ENCODE measurements around the gene UQCR11.
A peak's percentile ranks its signal among the peaks of the same experiment; 100 is the strongest.

The UQCR11 gene

DNA sequence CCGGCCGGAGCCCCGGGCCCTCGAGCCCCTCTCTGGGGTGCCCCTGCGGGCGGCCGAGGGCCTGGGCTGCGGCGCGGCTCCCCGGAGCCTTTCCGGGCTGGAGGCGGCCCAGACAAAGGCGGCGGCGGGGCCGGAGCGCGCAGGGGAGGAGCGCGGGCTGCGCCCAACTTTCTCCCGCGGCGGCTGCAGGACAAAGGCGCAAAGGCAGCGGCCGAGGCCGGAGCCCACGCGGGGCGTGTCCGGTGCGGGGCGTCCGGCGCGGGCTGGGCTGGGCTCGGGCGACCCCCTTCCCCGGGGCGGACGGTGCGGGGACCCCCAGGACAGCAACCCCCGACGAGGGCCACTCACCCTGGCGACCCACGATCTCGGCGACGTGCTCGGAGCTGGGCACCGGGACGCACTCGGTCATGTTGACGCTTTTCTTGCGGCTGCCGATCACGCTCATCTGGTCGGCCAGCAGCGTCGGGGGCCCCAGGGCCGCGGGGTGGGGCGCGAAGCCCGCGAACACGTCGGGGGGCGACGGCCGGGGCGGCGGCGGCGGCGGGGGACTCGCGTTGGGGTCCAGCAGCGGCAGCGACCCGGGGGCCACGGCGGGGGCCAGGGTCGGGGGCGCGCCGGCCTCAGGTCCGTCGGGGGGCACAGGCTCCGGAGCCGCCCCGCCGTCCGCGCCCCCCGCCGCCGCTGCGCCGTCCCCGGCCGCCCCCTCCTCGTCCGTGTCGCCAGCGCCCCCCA lies 38.0 kb downstream of the UQCR11 start:
- Mint-ChIP-seq H3K9me3 (no peaks in the 10 kb centered on the region), H3K4me3 (peak overlapping the region; percentile 61), H3K27ac (no peak overlapping the region), H3K27me3 (peaks cover 53% of the 10 kb centered on the region), H3K4me1 (ENCODE audit: low read depth) (peaks cover 15% of the 10 kb centered on the region), H3K36me3 (ENCODE audit: low read depth) (no peaks in the 10 kb centered on the region)
- intact Hi-C loops (cut with micrococcal nuclease), result no loop called here

DNA sequence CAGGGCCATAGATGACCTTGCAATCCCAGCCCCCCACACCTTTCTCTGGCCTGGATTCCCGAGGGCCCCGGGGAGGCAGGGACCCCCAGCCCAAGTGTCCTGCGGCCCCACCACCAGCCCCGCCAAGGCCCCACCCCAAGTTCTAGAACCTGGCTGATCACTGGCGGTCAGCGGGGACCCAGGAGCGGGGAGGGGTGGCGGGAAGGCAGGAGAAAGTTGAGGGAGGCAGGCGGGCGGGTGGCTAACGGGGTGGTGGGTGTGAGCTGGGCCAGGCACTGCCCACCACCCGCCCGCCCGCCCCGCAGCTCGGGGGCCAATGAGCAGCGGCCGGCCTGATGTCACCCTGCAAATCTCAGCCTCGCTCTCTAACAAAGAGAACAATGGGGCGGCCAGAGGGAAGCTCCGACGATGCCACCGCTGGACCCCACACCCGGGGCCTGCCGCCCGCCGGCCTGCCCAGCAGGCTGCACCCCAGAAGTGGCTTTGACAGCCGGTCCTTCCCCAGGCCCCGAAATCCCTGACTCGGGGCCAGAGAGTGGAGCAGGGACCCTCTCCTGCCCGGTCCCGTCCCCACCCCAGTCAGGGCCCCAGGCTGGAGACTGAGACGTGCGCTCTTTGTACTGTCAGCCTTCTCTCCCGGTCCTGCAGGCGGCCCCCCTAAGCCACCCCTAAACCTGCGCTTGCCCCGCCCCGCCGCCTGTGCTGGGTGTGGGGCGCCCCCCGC lies 38.7 kb downstream of the UQCR11 start:
- Mint-ChIP-seq H3K9me3 (no peaks in the 10 kb centered on the region), H3K27ac (no peak overlapping the region), H3K36me3 (ENCODE audit: low read depth) (no peaks in the 10 kb centered on the region), H3K27me3 (peaks cover 49% of the 10 kb centered on the region), H3K4me3 (peak overlapping the region; percentile 26), H3K4me1 (ENCODE audit: low read depth) (peaks cover 15% of the 10 kb centered on the region)
- intact Hi-C loops (cut with micrococcal nuclease), result no loop called here

GRCh38 chr19:1563251-1563650 lies 42.0 kb downstream of the UQCR11 start:
- Mint-ChIP-seq H3K9me3 (no peaks in the 10 kb centered on the region), H3K27me3 (peaks cover 28% of the 10 kb centered on the region), H3K4me1 (ENCODE audit: low read depth) (peaks cover 11% of the 10 kb centered on the region), H3K36me3 (ENCODE audit: low read depth) (no peaks in the 10 kb centered on the region), H3K4me3 (no peak overlapping the region), H3K27ac (no peak overlapping the region)
- intact Hi-C loops (cut with micrococcal nuclease), result no loop called here

DNA sequence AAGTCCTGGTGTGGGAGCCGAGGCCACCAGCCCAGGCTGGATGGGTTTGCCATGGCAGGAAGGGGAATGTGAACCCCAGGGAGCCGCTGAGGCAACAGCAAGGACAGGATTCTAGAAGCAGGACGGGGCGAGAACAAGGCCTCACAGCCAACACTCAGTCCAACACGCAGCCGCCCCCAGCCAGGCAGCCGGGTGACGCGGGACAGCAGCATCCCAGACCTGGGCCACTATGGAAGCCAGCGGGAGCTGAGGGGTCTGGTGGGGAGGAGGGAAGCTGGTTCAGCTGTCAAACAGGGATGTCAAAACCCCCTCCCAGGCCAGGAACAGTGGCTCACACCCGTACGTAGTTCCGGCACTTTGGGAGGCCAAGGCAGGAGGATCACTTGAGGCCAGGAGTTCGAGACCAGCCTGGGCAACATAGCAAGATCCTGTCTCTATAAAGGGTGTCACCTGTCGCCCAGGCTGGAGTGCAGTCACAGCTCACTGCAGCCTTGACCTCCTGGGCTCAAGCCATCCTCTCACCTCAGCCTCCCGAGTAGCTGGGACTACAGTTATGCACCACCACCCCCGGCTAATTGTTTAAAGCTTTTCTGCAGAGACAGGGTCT lies 43.9 kb downstream of the UQCR11 start:
- intact Hi-C loops (cut with micrococcal nuclease), result no loop called here
- H3K27me3 Mint-ChIP-seq, result peaks cover 24% of the 10 kb centered on the region

DNA sequence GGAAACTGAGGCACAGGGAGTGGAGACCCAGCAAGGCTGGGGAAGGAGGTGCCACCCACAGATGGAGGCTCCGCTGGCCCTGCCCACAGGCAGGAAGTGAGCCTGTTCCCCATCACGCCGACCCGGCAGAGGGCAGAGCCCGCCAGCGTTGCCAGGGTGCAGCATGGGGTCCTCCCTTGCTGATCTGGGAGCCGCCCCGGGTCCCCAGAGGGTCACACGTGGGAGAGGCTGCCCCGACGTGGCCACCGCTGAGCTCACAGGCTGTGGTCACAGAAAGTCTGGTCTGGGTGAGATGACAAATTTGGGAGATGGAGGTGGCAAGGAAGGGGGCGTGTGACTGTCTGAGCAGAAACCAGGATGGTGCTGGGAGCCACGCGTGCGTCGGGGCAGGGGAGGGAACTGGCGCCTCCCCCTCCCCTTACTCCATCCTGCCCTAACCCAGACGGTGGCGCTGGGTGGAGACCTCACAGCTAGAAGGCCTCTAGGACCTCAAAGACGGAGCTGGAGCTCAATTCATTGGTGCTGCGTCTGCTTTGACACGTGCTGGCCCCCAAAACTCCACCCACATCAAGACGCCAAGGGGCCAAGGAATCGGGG lies 44.9 kb downstream of the UQCR11 start:
- H3K27me3 Mint-ChIP-seq, result peaks cover 17% of the 10 kb centered on the region
- no peaks in the 10 kb centered on the region for H3K9me3 Mint-ChIP-seq
- peaks cover 16% of the 10 kb centered on the region for H3K36me3 Mint-ChIP-seq (ENCODE audit: low read depth)
- H3K27ac Mint-ChIP-seq, result no peak overlapping the region
- H3K4me3 Mint-ChIP-seq, result no peak overlapping the region
- peaks cover 11% of the 10 kb centered on the region for H3K4me1 Mint-ChIP-seq (ENCODE audit: low read depth)
- intact Hi-C loops (cut with micrococcal nuclease), result no loop called here

More for the DNA sequence above, 43.9 kb downstream of the UQCR11 start:
- Mint-ChIP-seq H3K4me1 (ENCODE audit: low read depth) (peaks cover 11% of the 10 kb centered on the region), H3K9me3 (no peaks in the 10 kb centered on the region), H3K4me3 (no peak overlapping the region), H3K36me3 (ENCODE audit: low read depth) (peaks cover 6% of the 10 kb centered on the region), H3K27ac (no peak overlapping the region)

DNA sequence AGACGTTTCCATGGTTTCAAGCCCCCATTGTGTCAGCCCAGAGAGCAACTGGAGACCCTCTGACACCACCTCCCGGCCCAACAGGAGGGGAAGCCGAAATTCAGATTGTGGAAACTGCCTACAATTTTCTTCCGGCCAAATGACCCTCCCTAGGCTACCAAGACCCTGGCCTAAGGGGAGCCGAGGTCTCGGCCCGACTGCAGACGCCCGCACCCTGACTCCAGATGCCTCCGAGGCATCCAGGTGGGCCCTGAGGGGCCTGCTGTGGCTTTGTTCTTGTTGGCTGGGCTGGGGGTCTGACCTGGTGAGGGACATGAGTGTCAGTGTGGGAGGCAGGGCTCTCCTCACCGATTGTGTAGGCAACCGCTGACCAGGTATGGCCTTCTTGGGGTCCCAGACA lies 46.7 kb downstream of the UQCR11 start:
- Mint-ChIP-seq H3K27me3 (peaks cover 6% of the 10 kb centered on the region), H3K27ac (no peak overlapping the region), H3K4me1 (ENCODE audit: low read depth) (peaks cover 11% of the 10 kb centered on the region), H3K4me3 (no peak overlapping the region), H3K36me3 (ENCODE audit: low read depth) (peaks cover 18% of the 10 kb centered on the region), H3K9me3 (no peaks in the 10 kb centered on the region)
- intact Hi-C loops (cut with micrococcal nuclease), result no loop called here

GRCh38 chr19:1556390-1557070 lies 48.7 kb downstream of the UQCR11 start:
- peaks cover 14% of the 10 kb centered on the region for H3K27me3 Mint-ChIP-seq
- no peak overlapping the region for H3K4me3 Mint-ChIP-seq
- peaks cover 18% of the 10 kb centered on the region for H3K36me3 Mint-ChIP-seq (ENCODE audit: low read depth)
- no peaks in the 10 kb centered on the region for H3K9me3 Mint-ChIP-seq
- no peak overlapping the region for H3K27ac Mint-ChIP-seq
- intact Hi-C loops (cut with micrococcal nuclease), result no loop called here
- peaks cover 11% of the 10 kb centered on the region for H3K4me1 Mint-ChIP-seq (ENCODE audit: low read depth)

DNA sequence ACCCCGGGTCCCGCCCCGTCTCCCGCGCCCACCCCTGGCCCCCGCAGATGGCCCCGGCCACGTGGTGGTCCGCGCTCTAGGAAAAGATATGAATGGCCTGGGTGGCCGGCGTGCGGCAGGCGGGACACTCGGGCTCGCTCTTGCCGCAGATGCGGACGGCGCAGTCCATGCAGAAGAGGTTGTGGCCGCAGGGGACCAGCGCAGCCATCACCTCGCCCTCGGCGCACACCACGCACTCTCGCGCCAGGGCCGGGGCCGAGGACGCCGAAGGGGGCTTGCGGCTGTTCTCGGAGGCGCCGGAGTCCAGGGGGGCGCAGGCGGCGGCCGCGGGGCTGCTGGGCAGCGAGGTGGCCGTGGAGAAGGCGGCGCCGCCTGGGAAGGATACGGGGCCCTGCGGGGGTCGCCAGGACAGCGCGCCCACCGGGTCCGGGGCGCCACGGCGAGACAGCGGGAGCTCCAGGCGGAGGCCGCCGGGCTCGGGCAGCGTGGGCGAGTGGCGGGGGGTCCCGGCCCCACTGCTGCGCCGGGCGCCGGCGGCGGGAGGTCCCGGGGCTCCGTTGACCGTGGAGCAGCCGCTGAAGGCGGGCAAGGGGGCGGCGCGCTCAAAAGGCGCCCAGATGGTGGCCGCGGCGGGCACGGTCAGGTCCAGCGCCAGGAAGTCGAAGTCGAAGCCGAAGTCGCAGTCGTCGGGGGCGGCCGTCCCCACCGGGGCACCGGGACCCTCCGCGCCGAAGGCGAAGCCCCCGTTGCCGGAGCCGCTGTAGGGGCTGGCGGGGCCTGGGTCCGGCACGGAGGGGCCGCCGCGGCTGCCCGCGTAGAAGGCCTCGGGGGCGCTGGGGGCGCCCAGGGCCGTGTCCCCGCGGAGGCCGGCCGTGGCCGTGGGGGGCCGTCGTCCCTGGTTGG lies 49.5 kb downstream of the UQCR11 start:
- H3K36me3 Mint-ChIP-seq (ENCODE audit: low read depth), result peaks cover 18% of the 10 kb centered on the region
- no peak overlapping the region for H3K4me3 Mint-ChIP-seq
- H3K27ac Mint-ChIP-seq, result no peak overlapping the region
- no peaks in the 10 kb centered on the region for H3K9me3 Mint-ChIP-seq
- intact Hi-C loops (cut with micrococcal nuclease), result no loop called here
- peaks cover 10% of the 10 kb centered on the region for H3K27me3 Mint-ChIP-seq
- H3K4me1 Mint-ChIP-seq (ENCODE audit: low read depth), result peaks cover 7% of the 10 kb centered on the region

- peaks cover 18% of the 10 kb centered on the region for H3K36me3 Mint-ChIP-seq (ENCODE audit: low read depth)
- H3K27me3 Mint-ChIP-seq, result peaks cover 10% of the 10 kb centered on the region
- H3K4me3 Mint-ChIP-seq, result no peak overlapping the region
- intact Hi-C loops (cut with micrococcal nuclease), result no loop called here
- no peak overlapping the region for H3K27ac Mint-ChIP-seq
- no peaks in the 10 kb centered on the region for H3K9me3 Mint-ChIP-seq
- no peaks in the 10 kb centered on the region for H3K4me1 Mint-ChIP-seq (ENCODE audit: low read depth)
These were observed 50.3 kb downstream of the UQCR11 start for GRCh38 chr19:1554968-1555367.

DNA sequence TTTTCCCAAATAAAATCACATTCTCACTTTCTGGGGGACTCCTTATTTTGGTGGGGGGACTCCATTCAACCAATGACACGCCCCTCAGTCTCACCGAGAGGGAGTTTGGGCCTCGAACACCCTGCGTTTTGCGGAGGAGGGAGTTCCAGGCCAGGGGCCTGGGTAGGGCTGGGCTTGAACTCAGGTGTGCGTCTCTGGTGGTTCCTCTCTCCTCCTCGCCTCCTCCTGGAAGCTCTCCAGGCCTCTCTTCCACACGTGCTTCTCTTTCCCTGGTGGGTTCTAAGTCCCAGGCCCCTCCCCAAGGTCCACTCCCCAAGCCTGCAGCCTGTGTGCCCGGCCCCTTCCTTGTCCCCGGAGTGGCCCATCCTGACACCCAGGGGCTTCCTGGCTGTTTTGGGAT lies 51.8 kb downstream of the UQCR11 start:
- intact Hi-C loops (cut with micrococcal nuclease), result no loop called here
- Mint-ChIP-seq H3K27me3 (peaks cover 13% of the 10 kb centered on the region), H3K9me3 (no peaks in the 10 kb centered on the region), H3K27ac (no peak overlapping the region), H3K4me1 (ENCODE audit: low read depth) (no peaks in the 10 kb centered on the region), H3K36me3 (ENCODE audit: low read depth) (peaks cover 18% of the 10 kb centered on the region), H3K4me3 (no peak overlapping the region)

GRCh38 chr19:1551068-1552040 lies 53.9 kb downstream of the UQCR11 start:
- H3K9me3 Mint-ChIP-seq, result no peaks in the 10 kb centered on the region
- intact Hi-C loops (cut with micrococcal nuclease), result no loop called here
- H3K4me1 Mint-ChIP-seq (ENCODE audit: low read depth), result no peaks in the 10 kb centered on the region
- H3K4me3 Mint-ChIP-seq, result no peak overlapping the region
- peaks cover 23% of the 10 kb centered on the region for H3K27me3 Mint-ChIP-seq
- H3K36me3 Mint-ChIP-seq (ENCODE audit: low read depth), result peaks cover 12% of the 10 kb centered on the region
- H3K27ac Mint-ChIP-seq, result no peak overlapping the region

DNA sequence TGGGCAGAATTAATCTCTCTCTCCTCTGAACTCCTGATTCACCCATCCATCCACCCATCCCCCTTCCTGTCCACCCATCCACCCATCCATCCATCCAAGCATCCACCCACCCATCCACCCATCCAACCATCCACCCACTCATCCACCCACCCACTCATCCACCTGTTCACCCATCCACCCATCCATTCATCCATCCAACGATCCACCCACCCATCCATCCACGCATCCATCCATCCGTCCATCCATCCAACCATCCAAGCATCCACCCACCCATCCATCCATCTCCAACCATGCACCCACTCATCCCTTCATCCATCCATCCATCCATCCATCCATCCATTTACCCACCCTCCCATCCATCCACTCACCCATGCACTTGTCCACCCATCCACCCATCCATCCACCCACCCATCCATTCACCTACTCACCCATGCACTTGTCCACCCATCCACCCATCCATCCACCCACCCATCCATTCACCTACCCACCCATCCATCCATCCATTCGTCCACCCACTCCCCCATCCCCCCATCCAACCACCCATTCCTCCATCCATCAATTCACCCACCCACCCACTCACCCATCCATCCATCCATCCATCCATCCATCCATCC lies 55.8 kb downstream of the UQCR11 start:
- Mint-ChIP-seq H3K27me3 (peaks cover 38% of the 10 kb centered on the region), H3K36me3 (ENCODE audit: low read depth) (no peaks in the 10 kb centered on the region)
- intact Hi-C loops (cut with micrococcal nuclease), result loop anchor here (5.0 kb wide), 1 partner anchor 218 kb away; no protein-coding TSS in a partner anchor

More for the DNA sequence above, 55.8 kb downstream of the UQCR11 start:
- Mint-ChIP-seq H3K4me3 (no peak overlapping the region), H3K9me3 (no peaks in the 10 kb centered on the region), H3K27ac (no peak overlapping the region), H3K4me1 (ENCODE audit: low read depth) (no peaks in the 10 kb centered on the region)
